Nephron progenitor cell (in vitro differentiated cells): ENCODE data around the gene KRTCAP2.

ENCODE experiments used
- DNase-seq: peaks from one replicate; pipeline ENCODE4 v3.0.0; 2021
- H3K27ac Mint-ChIP-seq: 2 replicates; pipeline ENCODE4 v1.8.0; 2021; ENCODE audit warnings: mild to moderate bottlenecking, moderate library complexity, mixed read lengths
- H3K27me3 Mint-ChIP-seq: 2 replicates; pipeline ENCODE4 v1.8.0; 2021; ENCODE audit warnings: mild to moderate bottlenecking, low read depth, mixed read lengths; ENCODE audit not compliant: poor library complexity
- H3K36me3 Mint-ChIP-seq: 2 replicates; pipeline ENCODE4 v1.8.0; 2021; ENCODE audit warnings: low read depth, mixed read lengths
- H3K4me1 Mint-ChIP-seq: 2 replicates; pipeline ENCODE4 v1.8.0; 2021; ENCODE audit warnings: mixed read lengths
- H3K4me3 Mint-ChIP-seq: 2 replicates; pipeline ENCODE4 v1.8.0; 2021; ENCODE audit warnings: mild to moderate bottlenecking, moderate library complexity, mixed read lengths
- H3K9me3 Mint-ChIP-seq: 2 replicates; pipeline ENCODE4 v1.8.0; 2021; ENCODE audit warnings: mild to moderate bottlenecking, moderate library complexity, mixed read lengths
- CTCF ChIP-seq: fragments of 200-600 bp; sonication (generic); IDR thresholded peaks from 2 replicates; pipeline ENCODE4 v1.5.0; 2021; ENCODE audit warnings: antibody characterized with exemption

KRTCAP2 gene

GRCh38 chr1:155199792-155200191 lies 26.7 kb upstream of the KRTCAP2 start:
- DNase-seq, result no peak
- Mint-ChIP-seq H3K27me3 (no peaks in the 10 kb centered on the region), H3K36me3 (peaks cover 36% of the 10 kb centered on the region), H3K4me3 (no peak overlapping the region), H3K27ac (peak overlapping the region; percentile 51), H3K4me1 (peaks cover 21% of the 10 kb centered on the region), H3K9me3 (no peaks in the 10 kb centered on the region)
- TF ChIP-seq CTCF, result no peak

GRCh38 chr1:155198547-155198906 lies 25.4 kb upstream of the KRTCAP2 start:
- H3K4me3 Mint-ChIP-seq, result no peak overlapping the region
- H3K9me3 Mint-ChIP-seq, result no peaks in the 10 kb centered on the region
- no peak overlapping the region for H3K27ac Mint-ChIP-seq
- H3K36me3 Mint-ChIP-seq, result peaks cover 35% of the 10 kb centered on the region
- no peak for DNase-seq
- H3K4me1 Mint-ChIP-seq, result peaks cover 30% of the 10 kb centered on the region
- peaks cover 3% of the 10 kb centered on the region for H3K27me3 Mint-ChIP-seq
- TF ChIP-seq CTCF, result no peak

- no peak for TF ChIP-seq CTCF
- Mint-ChIP-seq H3K4me3 (no peak overlapping the region), H3K27me3 (peaks cover 3% of the 10 kb centered on the region), H3K4me1 (peaks cover 35% of the 10 kb centered on the region), H3K36me3 (peaks cover 31% of the 10 kb centered on the region), H3K9me3 (no peaks in the 10 kb centered on the region), H3K27ac (peak overlapping the region; percentile 74)
- DNase-seq, result no peak
Measured at GRCh38 chr1:155197901-155198546, 24.9 kb upstream of the KRTCAP2 start.

GRCh38 chr1:155196893-155197638 lies 24.0 kb upstream of the KRTCAP2 start:
- H3K27ac Mint-ChIP-seq, result peak overlapping the region; percentile 74
- TF ChIP-seq CTCF, result no peak
- no peak for DNase-seq
- peaks cover 31% of the 10 kb centered on the region for H3K36me3 Mint-ChIP-seq
- peaks cover 41% of the 10 kb centered on the region for H3K4me1 Mint-ChIP-seq
- no peaks in the 10 kb centered on the region for H3K9me3 Mint-ChIP-seq
- peak overlapping the region; percentile 67 for H3K4me3 Mint-ChIP-seq
- peaks cover 3% of the 10 kb centered on the region for H3K27me3 Mint-ChIP-seq

- Mint-ChIP-seq H3K27me3 (peaks cover 3% of the 10 kb centered on the region), H3K36me3 (peaks cover 31% of the 10 kb centered on the region), H3K27ac (peak overlapping the region; percentile 62), H3K9me3 (no peaks in the 10 kb centered on the region), H3K4me1 (peaks cover 44% of the 10 kb centered on the region), H3K4me3 (peak overlapping the region; percentile 90)
- TF ChIP-seq CTCF, result no peak
- DNase-seq, result no peak
Measured at GRCh38 chr1:155196103-155196892, 23.2 kb upstream of the KRTCAP2 start.
